AG04450 (cell line): ENCODE data around the gene GPAM. TPM values are rescaled to one million over a fixed set of nuclear protein-coding genes. Genes with fewer than 3 reads are reported as not detected.

Source experiments
- CTCF ChIA-PET: fragments of 300-600, 350-600 bp; formaldehyde crosslinking; extraction: SDS; loops from one replicate; lab custom pipeline; 2022; ENCODE audit warnings: antibody characterized with exemption, inconsistent platforms; lab: Charles Lee
- POLR2A ChIA-PET: fragments of 350-600 bp; formaldehyde crosslinking; extraction: SDS; loops from one replicate; lab custom pipeline; 2021; ENCODE audit warnings: antibody characterized with exemption, inconsistent platforms; lab: Yijun Ruan, JAX
- DNase-seq: peaks from one replicate; pipeline ENCODE4 v3.0.0-alpha.2; 2011; ENCODE audit warnings: low read depth, low spot score
- H3K27ac ChIP-seq: one replicate; pipeline ENCODE4 v1.5.1; 2012; ENCODE audit warnings: low read depth, low read length, control low read depth
- H3K27me3 ChIP-seq: one replicate; pipeline ENCODE4 v1.6.0; 2012; ENCODE audit warnings: low read length; ENCODE audit not compliant: control insufficient read depth, insufficient read depth
- H3K4me3 ChIP-seq: 2 replicates; pipeline ENCODE4 v1.5.1; 2011; ENCODE audit warnings: mild to moderate bottlenecking, low read depth, low read length, control low read depth
- H3K9me3 ChIP-seq: 2 replicates; pipeline ENCODE4 v1.5.1; 2012; ENCODE audit warnings: low read length; ENCODE audit not compliant: control insufficient read depth, insufficient read depth
- CTCF ChIP-seq: IDR thresholded peaks from 2 replicates; pipeline ENCODE4 v1.5.1; 2011; ENCODE audit warnings: low read depth, low read length, control low read depth, inconsistent platforms
- polyA plus RNA-seq: library from polyadenylated mRNA; depleted of rRNA; stranded (reverse); fragments of >200 nt; gene quantifications from 2 replicates; pipeline ENCODE4 v1.2.3, GENCODE V29; 2011

Gene GPAM
- polyA plus RNA-seq, 1 experiment, result 10.6 TPM

GRCh38 chr10:112209684-112210131 lies 26.1 kb upstream of the GPAM start:
- H3K9me3 ChIP-seq, result no peaks in the 10 kb centered on the region
- H3K27me3 ChIP-seq, result no peaks in the 10 kb centered on the region
- POLR2A ChIA-PET, result no interaction called here
- CTCF ChIA-PET, result no interaction called here
- DNase-seq, result no peak
- H3K4me3 ChIP-seq, result no peak overlapping the region
- no peak overlapping the region for H3K27ac ChIP-seq
- no peak for TF ChIP-seq CTCF

GRCh38 chr10:112208997-112209396 lies 25.4 kb upstream of the GPAM start:
- H3K27ac ChIP-seq, result no peak overlapping the region
- ChIA-PET POLR2A (no interaction called here), CTCF (interaction anchor here (0.5 kb wide), 1 partner anchor 96 kb away, joined by 6 read pairs; no protein-coding TSS in a partner anchor)
- no peak overlapping the region for H3K4me3 ChIP-seq
- no peaks in the 10 kb centered on the region for H3K9me3 ChIP-seq
- DNase-seq, result no peak
- no peak for TF ChIP-seq CTCF
- no peaks in the 10 kb centered on the region for H3K27me3 ChIP-seq

- POLR2A ChIA-PET, result no interaction called here
- Histone ChIP-seq H3K4me3 (no peak overlapping the region), H3K9me3 (no peaks in the 10 kb centered on the region), H3K27ac (no peak overlapping the region), H3K27me3 (peaks cover under 1% of the 10 kb centered on the region)
- TF ChIP-seq CTCF, result no peak
- CTCF ChIA-PET, result interaction anchor here (1.1 kb wide), 1 partner anchor 20 kb away, joined by 3 read pairs; no protein-coding TSS in a partner anchor
- no peak for DNase-seq
These were observed 24.7 kb upstream of the GPAM start for GRCh38 chr10:112208292-112208691.

GRCh38 chr10:112203328-112204076 lies 19.9 kb upstream of the GPAM start:
- TF ChIP-seq CTCF, result no peak
- ChIA-PET CTCF (no interaction called here), POLR2A (no interaction called here)
- DNase-seq, result no peak
- Histone ChIP-seq H3K27me3 (peaks cover 2% of the 10 kb centered on the region), H3K27ac (no peak overlapping the region), H3K9me3 (no peaks in the 10 kb centered on the region), H3K4me3 (no peak overlapping the region)

- ChIA-PET CTCF (no interaction called here), POLR2A (no interaction called here)
- Histone ChIP-seq H3K27ac (no peak overlapping the region), H3K9me3 (no peaks in the 10 kb centered on the region), H3K4me3 (no peak overlapping the region), H3K27me3 (peaks cover 2% of the 10 kb centered on the region)
- TF ChIP-seq CTCF, result no peak
- peak; percentile 4 for DNase-seq
These were observed 19.1 kb upstream of the GPAM start for GRCh38 chr10:112202561-112203241.
